Activated naive CD4-positive, alpha-beta T cell treated with anti-CD3 and anti-CD28 coated beads, Interleukin-2, amount 10 ng/mL, durations not matched to agents 7 days and 5 days (primary cell): Measurements from ENCODE around the gene SEPTIN2.

Experiments used
- CTCF ChIA-PET: fragments of 350-600 bp; sonication (Branson Sonifier 250); formaldehyde crosslinking; loops from one replicate; lab custom pipeline; 2021; ENCODE audit warnings: antibody characterized with exemption; lab: Charles Lee
- DNase-seq: peaks from one replicate; pipeline ENCODE4 v3.0.0-alpha.2; 2020
- H3K27ac Mint-ChIP-seq: one replicate; pipeline ENCODE4 v1.8.0; 2021; ENCODE audit warnings: mild to moderate bottlenecking, moderate library complexity, mixed read lengths
- H3K27me3 Mint-ChIP-seq: one replicate; pipeline ENCODE4 v1.8.0; 2021; ENCODE audit warnings: mild to moderate bottlenecking, mixed read lengths
- H3K36me3 Mint-ChIP-seq: one replicate; pipeline ENCODE4 v1.8.0; 2021; ENCODE audit warnings: mixed read lengths
- H3K4me1 Mint-ChIP-seq: one replicate; pipeline ENCODE4 v1.8.0; 2021; ENCODE audit warnings: mixed read lengths
- H3K4me3 Mint-ChIP-seq: one replicate; pipeline ENCODE4 v1.8.0; 2021; ENCODE audit warnings: mild to moderate bottlenecking, moderate library complexity, mixed read lengths
- H3K9me3 Mint-ChIP-seq: one replicate; pipeline ENCODE4 v1.8.0; 2021; ENCODE audit warnings: mixed read lengths

The SEPTIN2 gene

DNA sequence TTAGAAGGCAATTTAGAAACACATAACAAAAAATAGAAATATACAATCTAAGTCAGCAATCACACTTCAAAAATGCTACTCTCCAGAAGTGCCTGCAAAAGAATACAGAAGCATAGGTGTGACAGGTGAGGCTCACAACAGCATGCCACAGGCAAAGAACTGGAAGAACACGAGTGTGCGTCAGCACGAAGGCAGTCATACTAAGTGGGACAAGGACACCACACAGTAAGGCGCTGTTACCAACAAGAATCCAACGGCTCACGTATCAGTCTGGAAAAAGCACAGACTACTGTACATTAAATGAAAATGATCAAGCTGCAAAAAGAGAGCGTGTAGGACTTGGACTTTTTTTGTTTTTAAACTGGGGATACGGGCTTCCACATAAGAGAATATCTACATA, 19.0 kb upstream of the SEPTIN2 start:
- CTCF ChIA-PET: no interaction called here
- Mint-ChIP-seq H3K4me3 (no peak overlapping the region), H3K27me3 (no peaks in the 10 kb centered on the region), H3K9me3 (no peaks in the 10 kb centered on the region), H3K4me1 (peaks cover 50% of the 10 kb centered on the region), H3K27ac (no peak overlapping the region), H3K36me3 (peaks cover 21% of the 10 kb centered on the region)
- no peak for DNase-seq

DNA sequence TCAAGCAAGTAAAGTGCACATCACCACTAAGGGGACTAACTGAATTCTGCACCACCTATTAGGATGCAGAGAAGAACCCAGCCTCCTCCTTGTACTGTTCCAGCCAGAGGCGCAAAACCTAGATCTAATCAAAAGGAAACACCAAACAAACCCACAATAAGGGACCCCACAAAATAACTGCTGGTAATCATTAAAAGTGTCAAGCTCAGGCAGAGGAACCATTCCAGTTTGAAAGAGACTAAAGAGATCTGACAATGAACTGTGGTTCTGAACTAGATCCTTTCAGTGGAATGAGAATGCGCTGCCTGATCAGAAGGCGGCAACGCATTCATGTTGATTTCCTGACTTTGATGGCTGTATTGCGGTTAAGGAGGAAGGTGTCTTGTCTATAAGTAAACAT, 17.1 kb upstream of the SEPTIN2 start:
- H3K27ac Mint-ChIP-seq: peak overlapping the region; percentile 76
- peaks cover 46% of the 10 kb centered on the region for H3K4me1 Mint-ChIP-seq
- peak overlapping the region; percentile 43 for H3K4me3 Mint-ChIP-seq
- no peaks in the 10 kb centered on the region for H3K27me3 Mint-ChIP-seq
- DNase-seq: peak; percentile 36
- CTCF ChIA-PET: interaction anchor here (1.2 kb wide), 1 partner anchor 15 kb away, joined by 3 read pairs; no protein-coding TSS in a partner anchor
- H3K36me3 Mint-ChIP-seq: peaks cover 21% of the 10 kb centered on the region
- H3K9me3 Mint-ChIP-seq: no peaks in the 10 kb centered on the region

DNA sequence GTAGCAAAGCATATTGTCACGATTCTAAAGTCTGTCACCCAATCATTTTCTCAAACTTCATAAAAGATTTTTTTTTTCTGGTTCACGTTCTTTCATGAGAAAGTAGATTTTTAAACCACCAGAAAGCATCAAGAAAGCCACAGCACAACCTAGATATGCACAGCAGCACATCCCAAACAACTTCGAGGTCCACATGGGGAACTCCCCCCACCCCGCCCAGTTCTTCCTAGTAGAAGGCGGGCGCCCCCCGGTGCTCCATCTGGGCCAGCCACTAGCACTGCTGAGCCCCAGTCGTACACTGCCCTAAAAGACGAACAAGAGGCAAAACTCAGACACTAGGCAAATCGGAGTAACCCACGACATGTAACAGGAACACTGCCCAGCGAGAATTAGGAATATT, 15.7 kb upstream of the SEPTIN2 start:
- Mint-ChIP-seq H3K4me1 (peaks cover 50% of the 10 kb centered on the region), H3K27ac (peak overlapping the region; percentile 15), H3K27me3 (no peaks in the 10 kb centered on the region), H3K4me3 (no peak overlapping the region), H3K9me3 (no peaks in the 10 kb centered on the region), H3K36me3 (peaks cover 21% of the 10 kb centered on the region)
- CTCF ChIA-PET: interaction anchor here (1.2 kb wide), 1 partner anchor 14 kb away, joined by 3 read pairs; no protein-coding TSS in a partner anchor
- DNase-seq: peak; percentile 67

DNA sequence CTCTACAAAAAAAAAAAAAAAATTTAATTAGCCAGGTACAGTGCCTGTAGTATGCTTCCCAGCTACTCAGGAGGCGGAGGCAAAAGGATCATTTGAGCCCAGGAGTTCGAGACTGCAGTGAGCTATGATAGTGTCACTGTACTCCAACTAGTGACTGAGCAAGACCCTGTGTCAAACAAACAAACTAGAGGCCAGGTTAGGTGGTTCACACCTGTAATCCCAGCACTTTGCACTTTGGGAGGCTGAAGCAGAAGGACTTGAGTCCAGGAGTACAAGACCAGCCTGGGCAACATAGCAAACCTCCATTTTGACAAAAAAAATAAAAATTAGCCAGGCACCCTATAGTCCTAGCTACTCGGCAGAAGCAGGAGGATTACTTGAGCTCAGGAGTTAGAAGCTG, 13.6 kb upstream of the SEPTIN2 start:
- no peaks in the 10 kb centered on the region for H3K27me3 Mint-ChIP-seq
- no peak overlapping the region for H3K4me3 Mint-ChIP-seq
- CTCF ChIA-PET: no interaction called here
- H3K36me3 Mint-ChIP-seq: peaks cover 14% of the 10 kb centered on the region
- H3K27ac Mint-ChIP-seq: no peak overlapping the region
- peaks cover 46% of the 10 kb centered on the region for H3K4me1 Mint-ChIP-seq
- no peaks in the 10 kb centered on the region for H3K9me3 Mint-ChIP-seq
- DNase-seq: no peak

- no peak overlapping the region for H3K4me3 Mint-ChIP-seq
- peaks cover 10% of the 10 kb centered on the region for H3K36me3 Mint-ChIP-seq
- CTCF ChIA-PET: interaction anchor here (0.6 kb wide), 1 partner anchor 295 kb away, joined by 3 read pairs; no protein-coding TSS in a partner anchor
- no peak for DNase-seq
- H3K4me1 Mint-ChIP-seq: peaks cover 47% of the 10 kb centered on the region
- H3K27ac Mint-ChIP-seq: no peak overlapping the region
- no peaks in the 10 kb centered on the region for H3K9me3 Mint-ChIP-seq
- no peaks in the 10 kb centered on the region for H3K27me3 Mint-ChIP-seq
These were observed 12.7 kb upstream of the SEPTIN2 start for GRCh38 chr2:241302759-241303651.

DNA sequence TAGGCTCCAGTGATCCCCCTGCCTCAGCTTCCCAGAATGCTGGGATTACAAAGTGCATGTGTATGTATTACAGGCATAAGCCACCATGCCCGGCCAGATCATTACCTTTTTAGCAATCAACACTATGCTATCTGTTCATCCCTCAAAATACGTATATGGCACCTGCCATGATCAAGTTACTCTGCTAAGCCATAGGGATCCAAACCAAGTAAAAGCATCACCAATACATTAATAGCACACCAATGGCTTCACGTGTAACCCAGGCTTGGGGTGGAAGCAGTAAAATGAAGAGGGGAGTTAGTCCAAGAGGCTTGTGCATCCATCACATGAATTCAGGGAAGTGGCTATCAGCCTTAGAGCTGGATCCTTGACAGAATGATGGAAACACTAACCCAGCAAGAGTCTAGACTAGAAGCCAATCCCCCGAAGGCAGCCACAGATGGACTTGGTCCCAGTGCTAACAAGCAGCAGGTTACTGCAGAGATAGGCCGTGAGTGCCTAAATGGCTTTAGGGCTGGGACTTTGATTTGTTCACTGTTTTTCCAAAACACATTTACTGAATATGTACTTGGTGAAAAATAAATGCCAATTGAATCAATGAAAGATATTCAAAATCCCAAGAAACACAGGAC, 11.6 kb upstream of the SEPTIN2 start:
- Mint-ChIP-seq H3K27ac (no peak overlapping the region), H3K9me3 (no peaks in the 10 kb centered on the region), H3K4me1 (peaks cover 48% of the 10 kb centered on the region), H3K4me3 (no peak overlapping the region), H3K36me3 (peaks cover 12% of the 10 kb centered on the region), H3K27me3 (no peaks in the 10 kb centered on the region)
- DNase-seq: no peak
- CTCF ChIA-PET: no interaction called here

- Mint-ChIP-seq H3K4me1 (peaks cover 60% of the 10 kb centered on the region), H3K9me3 (no peaks in the 10 kb centered on the region), H3K36me3 (peaks cover 12% of the 10 kb centered on the region), H3K27ac (no peak overlapping the region), H3K4me3 (no peak overlapping the region), H3K27me3 (no peaks in the 10 kb centered on the region)
- CTCF ChIA-PET: no interaction called here
- no peak for DNase-seq
These were observed 8.7 kb upstream of the SEPTIN2 start for GRCh38 chr2:241307055-241307454.

GRCh38 chr2:241308267-241308666, 7.5 kb upstream of the SEPTIN2 start:
- no peak overlapping the region for H3K4me3 Mint-ChIP-seq

GRCh38 chr2:241308832-241309500, 6.8 kb upstream of the SEPTIN2 start:
- CTCF ChIA-PET: no interaction called here
- DNase-seq: no peak
- Mint-ChIP-seq H3K4me3 (no peak overlapping the region), H3K27ac (peak overlapping the region; percentile 91), H3K27me3 (no peaks in the 10 kb centered on the region), H3K4me1 (peaks cover 70% of the 10 kb centered on the region), H3K9me3 (no peaks in the 10 kb centered on the region), H3K36me3 (peaks cover 17% of the 10 kb centered on the region)

More at GRCh38 chr2:241308267-241308666, 7.5 kb upstream of the SEPTIN2 start:
- Mint-ChIP-seq H3K9me3 (no peaks in the 10 kb centered on the region), H3K27me3 (no peaks in the 10 kb centered on the region), H3K36me3 (peaks cover 17% of the 10 kb centered on the region), H3K4me1 (peaks cover 63% of the 10 kb centered on the region), H3K27ac (peak overlapping the region; percentile 29)
- DNase-seq: no peak
- CTCF ChIA-PET: no interaction called here

GRCh38 chr2:241309684-241310117, 6.0 kb upstream of the SEPTIN2 start:
- CTCF ChIA-PET: no interaction called here
- Mint-ChIP-seq H3K27ac (peak overlapping the region; percentile 91), H3K27me3 (no peaks in the 10 kb centered on the region), H3K4me3 (peak overlapping the region; percentile 48), H3K36me3 (peaks cover 17% of the 10 kb centered on the region), H3K9me3 (no peaks in the 10 kb centered on the region), H3K4me1 (peaks cover 73% of the 10 kb centered on the region)
- peak; percentile 77 for DNase-seq

DNA sequence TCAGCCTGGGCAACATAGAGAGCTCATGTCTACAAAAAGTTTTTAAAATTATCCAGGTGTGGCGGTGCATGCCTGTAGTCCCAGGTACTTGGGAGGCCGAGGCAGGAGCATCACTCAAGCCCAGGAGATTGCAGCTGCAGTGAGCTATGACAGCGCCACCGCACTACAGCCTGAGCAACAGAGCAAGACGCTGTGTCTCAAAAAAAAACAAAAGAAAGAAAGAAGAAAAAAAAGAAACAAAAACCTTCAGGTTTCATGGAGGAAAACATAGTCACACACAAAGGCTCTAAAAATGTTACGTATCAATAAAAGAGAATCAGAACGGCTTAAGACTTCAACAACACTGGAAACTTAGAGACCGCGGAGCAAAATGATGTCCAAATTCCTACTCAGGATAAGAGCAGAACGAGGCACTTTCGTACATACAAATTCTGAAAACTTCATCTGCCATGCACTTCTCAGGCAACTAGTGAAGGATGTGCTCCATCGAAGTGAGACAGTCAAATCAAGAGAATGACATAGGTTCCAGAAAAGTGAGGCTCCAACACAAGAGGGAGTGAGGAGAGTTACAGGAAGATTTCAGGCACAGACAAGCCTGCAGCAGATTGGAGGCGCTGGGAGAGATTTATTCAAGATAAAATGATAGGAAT, 4.7 kb upstream of the SEPTIN2 start:
- no peaks in the 10 kb centered on the region for H3K9me3 Mint-ChIP-seq
- H3K4me1 Mint-ChIP-seq: peaks cover 66% of the 10 kb centered on the region
- H3K4me3 Mint-ChIP-seq: no peak overlapping the region
- H3K27ac Mint-ChIP-seq: peak overlapping the region; percentile 19
- no peaks in the 10 kb centered on the region for H3K27me3 Mint-ChIP-seq
- H3K36me3 Mint-ChIP-seq: peaks cover 14% of the 10 kb centered on the region
- CTCF ChIA-PET: no interaction called here
- no peak for DNase-seq

DNA sequence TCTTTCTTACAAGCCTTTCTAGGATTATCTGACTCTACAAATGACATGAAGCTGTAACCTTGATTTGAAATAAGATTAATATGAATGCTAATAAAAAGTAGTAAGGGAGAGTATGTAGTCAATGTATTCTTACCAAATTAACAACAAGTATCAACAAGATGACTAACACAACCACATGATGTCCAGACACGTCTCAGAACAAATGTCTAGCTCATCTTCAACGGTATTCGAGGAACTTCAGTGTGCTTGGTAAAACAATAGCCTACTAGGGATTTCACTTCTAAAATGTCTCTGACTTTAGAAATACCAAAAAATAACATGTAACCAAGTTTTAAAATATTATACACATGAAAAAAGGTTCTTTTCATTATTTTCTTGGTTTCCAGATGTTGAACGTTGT, 3.6 kb upstream of the SEPTIN2 start:
- no peak for DNase-seq
- CTCF ChIA-PET: no interaction called here
- Mint-ChIP-seq H3K9me3 (no peaks in the 10 kb centered on the region), H3K4me3 (no peak overlapping the region), H3K27ac (no peak overlapping the region), H3K36me3 (peaks cover 23% of the 10 kb centered on the region), H3K4me1 (peaks cover 69% of the 10 kb centered on the region), H3K27me3 (no peaks in the 10 kb centered on the region)

- no peak for DNase-seq
- CTCF ChIA-PET: interaction anchor here (0.9 kb wide), 1 partner anchor 14 kb away, joined by 3 read pairs; no protein-coding TSS in a partner anchor
- Mint-ChIP-seq H3K27me3 (no peaks in the 10 kb centered on the region), H3K36me3 (peaks cover 30% of the 10 kb centered on the region), H3K27ac (peak overlapping the region; percentile 95), H3K4me3 (peak overlapping the region; percentile 89), H3K9me3 (no peaks in the 10 kb centered on the region), H3K4me1 (peaks cover 74% of the 10 kb centered on the region)
These were observed 2.1 kb upstream of the SEPTIN2 start for GRCh38 chr2:241313543-241314095.
